Measurements from ENCODE around the gene DGKE.

Gene DGKE

DNA sequence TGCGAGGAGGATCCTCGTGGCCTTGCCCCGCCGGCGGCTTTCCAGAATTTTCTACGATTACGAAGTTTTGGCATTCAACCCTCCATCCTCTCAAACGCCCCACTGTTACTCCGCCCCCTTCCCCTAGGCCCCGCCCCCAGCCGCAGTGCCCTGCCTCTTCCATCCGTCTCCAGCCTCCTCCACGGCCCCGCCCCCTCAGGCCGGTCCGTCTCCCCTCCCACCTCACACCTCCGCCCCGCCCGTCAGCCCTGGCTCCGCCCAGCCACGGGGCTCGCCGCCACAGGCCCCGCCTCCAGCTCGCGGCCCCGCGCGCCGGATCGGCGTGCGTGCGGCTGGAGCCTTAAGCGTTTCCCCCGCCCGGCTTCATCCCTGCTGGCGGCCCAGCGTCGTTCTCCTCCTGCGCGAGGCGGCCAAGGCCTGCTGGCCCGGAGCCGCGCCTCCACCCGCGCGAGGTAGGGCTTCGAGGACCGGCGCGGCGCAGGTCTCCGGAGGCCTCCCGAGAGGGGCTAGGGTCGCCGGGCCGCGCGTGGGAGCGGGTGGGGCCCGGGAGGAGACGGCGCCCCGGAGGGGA, at the start of gene DGKE, which contains the start of gene C17orf67:
Gene DGKE, plus strand, starts transcription at position 343 of the 571 bp plus-strand sequence. CDS start 645 bp downstream, outside the sequence.
Gene C17orf67, minus strand, starts transcription at position 112 of the 571 bp plus-strand sequence. CDS start 18,110 bp downstream, outside the sequence.
- Histone ChIP-seq H3K27ac (ENCODE audit: low read length) (peak within 1 kb of the TSS; percentile 62), H3K36me3 (ENCODE audit: control insufficient read depth in 2 of 2, insufficient read depth in 2 of 2, low read length in 2 of 2) (peaks cover 3% of the 10 kb centered on the region in 2 donors), H3K4me1 (ENCODE audit: control insufficient read depth, insufficient read depth, low read length) (peaks cover 22% of the 10 kb centered on the region), H3K4me3 (ENCODE audit: low read length in 2 of 2) (peak within 1 kb of the TSS; percentile 83 to 86), H3K9me3 (ENCODE audit: control insufficient read depth in 2 of 2, low read length in 2 of 2) (no peaks in the 10 kb centered on the region), H3K27me3 (ENCODE audit: control insufficient read depth in 1 of 2, insufficient read depth in 2 of 2, low read length in 2 of 2) (no peaks in the 10 kb centered on the region), H3K9ac (ENCODE audit: low read length in 2 of 2) (peak within 1 kb of the TSS; percentile 62 to 70)

DNA sequence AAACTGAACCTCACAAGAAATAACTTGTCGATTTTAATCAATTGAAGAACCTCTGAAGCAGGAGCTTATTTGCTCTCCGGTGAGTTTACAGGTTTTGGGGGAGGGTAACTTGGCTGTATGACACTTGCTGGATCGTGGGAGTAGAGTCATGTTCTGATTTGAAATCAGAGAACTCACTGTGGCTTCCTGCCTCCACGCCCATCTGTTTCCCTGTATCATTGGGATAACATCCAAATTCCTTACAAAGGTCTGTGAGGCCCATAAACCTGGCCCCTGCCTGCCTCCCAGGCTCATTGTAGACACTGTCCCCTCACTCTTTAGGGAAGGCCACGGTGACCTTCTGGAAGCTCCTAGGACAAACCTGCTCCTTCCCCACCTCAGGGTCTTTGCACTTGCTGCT, 48.5 kb upstream of the DGKE start:
- Histone ChIP-seq H3K4me1 (ENCODE audit: control insufficient read depth, insufficient read depth, low read length) (peaks cover 1% of the 10 kb centered on the region), H3K9me3 (ENCODE audit: control insufficient read depth in 2 of 2, low read length in 2 of 2) (no peaks in the 10 kb centered on the region), H3K9ac (ENCODE audit: low read length in 2 of 2) (no peak overlapping the region), H3K27me3 (ENCODE audit: control insufficient read depth in 1 of 2, insufficient read depth in 2 of 2, low read length in 2 of 2) (peaks cover 3% of the 10 kb centered on the region in 2 donors), H3K36me3 (ENCODE audit: control insufficient read depth in 2 of 2, insufficient read depth in 2 of 2, low read length in 2 of 2) (no peaks in the 10 kb centered on the region), H3K27ac (ENCODE audit: low read length) (no peak overlapping the region), H3K4me3 (ENCODE audit: low read length in 2 of 2) (no peak overlapping the region)

DNA sequence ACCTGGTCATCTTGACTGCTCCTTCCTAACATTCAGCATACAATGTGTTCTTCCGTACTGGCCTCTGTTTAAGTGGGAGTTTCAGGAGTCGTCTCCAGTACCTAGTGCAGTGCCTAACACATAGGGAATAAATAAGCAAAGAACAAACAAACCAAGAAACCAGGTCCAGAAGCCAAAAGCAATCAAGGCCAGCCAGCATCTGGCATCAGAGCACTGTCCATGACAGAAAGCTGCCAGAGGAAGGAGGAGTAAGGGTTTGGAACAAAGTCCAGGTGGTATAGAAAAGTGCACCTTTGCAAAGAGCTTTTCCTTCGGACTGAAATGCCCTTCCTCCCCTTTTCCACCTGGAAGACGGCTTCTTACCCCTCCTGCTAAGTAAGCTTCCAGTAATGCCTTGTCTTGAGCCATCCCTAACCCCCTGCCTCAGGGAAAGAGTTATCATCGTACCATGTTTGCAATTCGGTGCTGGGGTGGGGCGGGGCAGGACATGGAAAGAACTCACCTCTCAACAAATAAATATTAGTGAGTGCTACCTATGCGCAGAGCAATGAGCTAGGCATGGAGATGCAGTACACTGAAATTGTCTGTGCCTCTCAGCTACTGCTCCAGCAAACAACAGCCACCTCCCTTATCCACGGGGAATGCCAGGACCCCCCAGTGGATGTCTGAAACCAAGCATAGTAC, 47.8 kb upstream of the DGKE start:
- Histone ChIP-seq H3K27me3 (ENCODE audit: control insufficient read depth in 1 of 2, insufficient read depth in 2 of 2, low read length in 2 of 2) (no peaks in the 10 kb centered on the region), H3K9me3 (ENCODE audit: control insufficient read depth in 2 of 2, low read length in 2 of 2) (no peaks in the 10 kb centered on the region), H3K9ac (ENCODE audit: low read length in 2 of 2) (no peak overlapping the region), H3K4me1 (ENCODE audit: control insufficient read depth, insufficient read depth, low read length) (no peaks in the 10 kb centered on the region), H3K4me3 (ENCODE audit: low read length in 2 of 2) (no peak overlapping the region), H3K36me3 (ENCODE audit: control insufficient read depth in 2 of 2, insufficient read depth in 2 of 2, low read length in 2 of 2) (no peaks in the 10 kb centered on the region), H3K27ac (ENCODE audit: low read length) (no peak overlapping the region)

DNA sequence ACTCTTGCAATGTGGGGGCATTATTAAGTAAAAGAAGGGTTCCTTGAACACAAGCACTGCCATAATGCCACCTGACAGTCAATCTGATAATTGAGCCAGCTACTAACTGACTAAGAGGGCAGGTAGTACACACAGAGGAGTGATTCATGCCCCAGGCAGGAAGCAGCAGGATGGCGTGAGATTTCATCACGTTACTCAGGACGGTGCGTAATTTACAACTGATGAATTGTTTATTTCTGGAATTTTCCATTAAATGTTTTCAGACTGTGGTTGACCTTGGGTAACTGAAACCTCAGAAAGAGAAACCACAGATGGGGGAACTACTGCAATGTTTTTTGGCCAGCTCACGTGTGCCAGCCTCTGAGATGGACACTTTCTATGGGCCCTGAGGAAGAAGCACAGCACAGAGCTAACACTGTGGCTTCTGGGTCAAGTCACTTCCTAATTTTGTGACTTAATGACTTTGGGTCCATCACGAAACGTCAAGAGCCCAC, 46.9 kb upstream of the DGKE start:
- Histone ChIP-seq H3K9me3 (ENCODE audit: control insufficient read depth in 2 of 2, low read length in 2 of 2) (no peaks in the 10 kb centered on the region), H3K27ac (ENCODE audit: low read length) (no peak overlapping the region), H3K4me1 (ENCODE audit: control insufficient read depth, insufficient read depth, low read length) (no peaks in the 10 kb centered on the region)

DNA sequence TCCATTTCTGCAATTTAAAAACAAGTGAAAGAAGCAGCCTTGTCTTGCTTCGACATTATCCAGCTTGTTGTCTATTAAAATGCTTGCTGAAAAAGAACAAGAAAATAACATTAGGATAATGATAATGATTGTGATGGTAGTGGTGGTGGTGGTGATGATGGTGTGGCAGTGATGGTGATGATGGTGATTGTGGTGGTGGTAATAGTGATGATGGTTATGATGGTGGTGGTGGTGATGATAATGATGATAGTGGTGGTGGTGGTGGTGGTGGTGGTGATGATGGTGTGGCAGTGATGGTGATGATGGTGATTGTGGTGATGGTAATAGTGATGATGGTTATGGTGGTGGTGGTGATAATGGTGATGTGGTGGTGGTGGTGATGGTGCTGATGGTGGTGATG, 41.7 kb upstream of the DGKE start:
- Histone ChIP-seq H3K36me3 (ENCODE audit: control insufficient read depth in 2 of 2, insufficient read depth in 2 of 2, low read length in 2 of 2) (no peaks in the 10 kb centered on the region), H3K27ac (ENCODE audit: low read length) (no peak overlapping the region), H3K9me3 (ENCODE audit: control insufficient read depth in 2 of 2, low read length in 2 of 2) (no peaks in the 10 kb centered on the region), H3K27me3 (ENCODE audit: control insufficient read depth in 1 of 2, insufficient read depth in 2 of 2, low read length in 2 of 2) (no peaks in the 10 kb centered on the region), H3K4me1 (ENCODE audit: control insufficient read depth, insufficient read depth, low read length) (no peaks in the 10 kb centered on the region), H3K4me3 (ENCODE audit: low read length in 2 of 2) (no peak overlapping the region), H3K9ac (ENCODE audit: low read length in 2 of 2) (no peak overlapping the region)

More for the DNA sequence above, 46.9 kb upstream of the DGKE start:
- Histone ChIP-seq H3K4me3 (ENCODE audit: low read length in 2 of 2) (no peak overlapping the region), H3K36me3 (ENCODE audit: control insufficient read depth in 2 of 2, insufficient read depth in 2 of 2, low read length in 2 of 2) (no peaks in the 10 kb centered on the region), H3K9ac (ENCODE audit: low read length in 2 of 2) (no peak overlapping the region), H3K27me3 (ENCODE audit: control insufficient read depth in 1 of 2, insufficient read depth in 2 of 2, low read length in 2 of 2) (no peaks in the 10 kb centered on the region)

DNA sequence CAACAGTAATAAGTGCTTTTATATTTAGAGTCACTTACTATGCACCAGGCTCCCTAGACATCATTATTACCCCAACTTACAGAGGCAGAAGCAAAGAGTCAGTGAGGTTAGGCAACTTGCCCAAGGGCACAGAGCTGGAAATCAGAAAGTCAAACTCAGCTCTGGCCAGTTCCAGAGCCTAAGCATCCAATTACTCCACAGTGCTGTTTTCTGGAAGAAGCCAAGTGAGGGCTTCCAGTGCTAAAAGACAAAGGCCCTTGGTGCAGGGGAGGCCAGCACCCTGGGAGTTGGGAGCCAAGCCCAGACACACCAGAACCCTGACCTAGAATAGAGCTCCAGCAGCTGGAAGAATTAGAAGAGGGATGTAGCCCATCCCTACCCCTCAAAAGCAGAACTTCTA, 40.4 kb upstream of the DGKE start:
- H3K27ac ChIP-seq (ENCODE audit: low read length) = no peak overlapping the region
- no peaks in the 10 kb centered on the region for H3K4me1 ChIP-seq (ENCODE audit: control insufficient read depth, insufficient read depth, low read length)
- H3K27me3 ChIP-seq (ENCODE audit: control insufficient read depth in 1 of 2, insufficient read depth in 2 of 2, low read length in 2 of 2) = no peaks in the 10 kb centered on the region
- no peaks in the 10 kb centered on the region for H3K9me3 ChIP-seq (ENCODE audit: control insufficient read depth in 2 of 2, low read length in 2 of 2)
- H3K9ac ChIP-seq (ENCODE audit: low read length in 2 of 2) = no peak overlapping the region
- no peaks in the 10 kb centered on the region for H3K36me3 ChIP-seq (ENCODE audit: control insufficient read depth in 2 of 2, insufficient read depth in 2 of 2, low read length in 2 of 2)
- no peak overlapping the region for H3K4me3 ChIP-seq (ENCODE audit: low read length in 2 of 2)

DNA sequence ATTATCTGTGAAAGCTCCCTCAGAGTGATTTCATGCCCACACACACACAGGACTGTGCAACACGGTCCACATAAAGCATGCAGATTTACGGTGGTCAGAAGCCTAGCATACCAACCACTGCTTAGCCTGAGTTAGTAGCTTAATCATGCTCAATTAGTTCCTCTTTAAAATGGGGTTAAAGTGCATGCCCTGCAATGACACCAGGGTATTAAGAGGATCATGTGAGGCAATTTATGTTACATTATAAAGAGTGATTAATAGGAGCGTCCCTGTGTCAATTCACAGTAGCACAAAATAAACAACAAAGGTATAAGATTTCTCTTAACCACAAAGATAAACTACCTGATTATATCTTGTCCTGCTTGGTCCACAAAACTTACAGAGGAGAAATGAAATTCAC, 40.0 kb upstream of the DGKE start:
- H3K9ac ChIP-seq (ENCODE audit: low read length in 2 of 2) = no peak overlapping the region
- H3K27ac ChIP-seq (ENCODE audit: low read length) = no peak overlapping the region
- no peaks in the 10 kb centered on the region for H3K27me3 ChIP-seq (ENCODE audit: control insufficient read depth in 1 of 2, insufficient read depth in 2 of 2, low read length in 2 of 2)
- H3K4me1 ChIP-seq (ENCODE audit: control insufficient read depth, insufficient read depth, low read length) = no peaks in the 10 kb centered on the region
- H3K4me3 ChIP-seq (ENCODE audit: low read length in 2 of 2) = no peak overlapping the region
- no peaks in the 10 kb centered on the region for H3K36me3 ChIP-seq (ENCODE audit: control insufficient read depth in 2 of 2, insufficient read depth in 2 of 2, low read length in 2 of 2)
- no peaks in the 10 kb centered on the region for H3K9me3 ChIP-seq (ENCODE audit: control insufficient read depth in 2 of 2, low read length in 2 of 2)

DNA sequence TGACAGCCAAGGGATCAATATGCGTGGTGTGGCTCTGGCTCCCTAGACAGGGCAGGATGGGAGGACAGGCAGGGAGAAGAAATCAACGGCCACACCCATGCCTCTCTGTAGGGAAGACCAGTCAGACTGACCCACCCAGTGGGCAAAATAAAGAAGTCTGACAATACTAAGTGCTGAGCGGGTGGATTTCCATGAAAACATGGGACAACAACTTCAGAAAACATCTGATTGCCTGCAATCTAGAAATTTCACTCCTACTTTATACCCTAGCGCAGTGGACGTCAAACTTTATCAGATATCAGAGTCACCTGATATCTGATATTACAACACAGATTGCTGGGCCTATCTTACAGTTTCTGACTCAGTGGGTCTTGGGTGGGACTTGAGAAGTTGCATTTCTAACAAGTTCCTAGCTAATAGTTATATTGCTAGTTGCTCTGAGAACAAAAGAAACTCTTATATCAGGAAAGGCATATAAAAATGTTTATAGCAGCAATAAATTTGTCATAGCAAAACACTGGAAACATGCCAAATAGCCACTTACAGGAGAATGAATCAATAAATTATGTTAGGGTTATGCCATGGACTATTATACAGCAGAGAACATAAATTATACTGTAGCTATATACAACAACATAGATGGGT, 38.6 kb upstream of the DGKE start:
- no peaks in the 10 kb centered on the region for H3K36me3 ChIP-seq (ENCODE audit: control insufficient read depth in 2 of 2, insufficient read depth in 2 of 2, low read length in 2 of 2)
- no peak overlapping the region for H3K4me3 ChIP-seq (ENCODE audit: low read length in 2 of 2)
- H3K4me1 ChIP-seq (ENCODE audit: control insufficient read depth, insufficient read depth, low read length) = no peaks in the 10 kb centered on the region
- no peak overlapping the region for H3K27ac ChIP-seq (ENCODE audit: low read length)
- H3K27me3 ChIP-seq (ENCODE audit: control insufficient read depth in 1 of 2, insufficient read depth in 2 of 2, low read length in 2 of 2) = no peaks in the 10 kb centered on the region
- H3K9ac ChIP-seq (ENCODE audit: low read length in 2 of 2) = no peak overlapping the region
- H3K9me3 ChIP-seq (ENCODE audit: control insufficient read depth in 2 of 2, low read length in 2 of 2) = no peaks in the 10 kb centered on the region

DNA sequence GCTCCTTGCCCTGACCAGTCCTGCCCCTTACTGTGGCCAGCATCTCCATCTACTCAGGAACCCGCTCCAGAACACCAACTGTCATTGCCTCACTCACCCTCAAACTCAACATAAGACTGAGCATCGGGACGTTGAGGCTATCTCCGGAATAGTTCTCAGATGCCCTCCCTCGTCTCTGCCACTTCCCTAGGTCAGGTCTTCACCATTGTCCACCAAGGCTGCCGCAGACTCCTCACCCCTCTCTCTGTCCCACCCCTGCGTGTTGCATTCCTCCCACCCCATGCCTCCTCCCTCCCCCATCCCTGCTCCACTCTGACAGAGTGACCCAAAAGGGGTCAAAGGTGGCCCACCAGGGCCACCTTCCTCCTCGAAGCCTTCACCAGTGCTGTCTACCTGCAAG, 37.4 kb upstream of the DGKE start:
- Histone ChIP-seq H3K4me3 (ENCODE audit: low read length in 2 of 2) (no peak overlapping the region), H3K4me1 (ENCODE audit: control insufficient read depth, insufficient read depth, low read length) (no peaks in the 10 kb centered on the region), H3K36me3 (ENCODE audit: control insufficient read depth in 2 of 2, insufficient read depth in 2 of 2, low read length in 2 of 2) (no peaks in the 10 kb centered on the region), H3K27me3 (ENCODE audit: control insufficient read depth in 1 of 2, insufficient read depth in 2 of 2, low read length in 2 of 2) (no peaks in the 10 kb centered on the region), H3K9me3 (ENCODE audit: control insufficient read depth in 2 of 2, low read length in 2 of 2) (no peaks in the 10 kb centered on the region), H3K27ac (ENCODE audit: low read length) (no peak overlapping the region), H3K9ac (ENCODE audit: low read length in 2 of 2) (no peak overlapping the region)

DNA sequence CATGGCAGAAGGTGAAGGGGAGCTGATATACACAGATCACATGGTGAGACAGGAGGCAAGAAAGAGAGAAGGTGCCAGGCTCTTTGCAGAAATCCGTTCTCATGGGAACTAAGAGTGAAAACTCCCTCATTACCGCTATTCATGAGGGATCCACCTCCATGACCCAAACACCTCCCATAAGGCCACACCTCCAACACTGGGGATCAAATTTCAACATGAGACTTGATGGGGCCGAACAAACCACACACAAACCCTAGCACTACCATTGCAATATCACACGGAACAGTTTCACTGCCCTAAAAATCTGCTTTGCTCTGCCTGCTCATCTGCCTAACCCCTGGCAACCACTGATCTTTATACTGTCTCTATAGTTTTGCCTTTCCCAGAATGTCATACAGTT, 35.0 kb upstream of the DGKE start:
- Histone ChIP-seq H3K4me3 (ENCODE audit: low read length in 2 of 2) (no peak overlapping the region), H3K9ac (ENCODE audit: low read length in 2 of 2) (no peak overlapping the region), H3K27ac (ENCODE audit: low read length) (no peak overlapping the region), H3K27me3 (ENCODE audit: control insufficient read depth in 1 of 2, insufficient read depth in 2 of 2, low read length in 2 of 2) (no peaks in the 10 kb centered on the region), H3K36me3 (ENCODE audit: control insufficient read depth in 2 of 2, insufficient read depth in 2 of 2, low read length in 2 of 2) (no peaks in the 10 kb centered on the region), H3K9me3 (ENCODE audit: control insufficient read depth in 2 of 2, low read length in 2 of 2) (no peaks in the 10 kb centered on the region), H3K4me1 (ENCODE audit: control insufficient read depth, insufficient read depth, low read length) (no peaks in the 10 kb centered on the region)
